A673 (cell line): ENCODE results near the gene MED14.

Source experiments
- EZH2 ChIP-seq: fragments of 200-600 bp; sonication (generic); IDR thresholded peaks from 2 replicates; pipeline ENCODE4 v1.6.1; 2017; ENCODE audit warnings: borderline replicate concordance, low read depth, mild to moderate bottlenecking, mixed read lengths, antibody characterized with exemption, low read length; ENCODE audit not compliant: poor library complexity, severe bottlenecking
- TF ChIP-seq, protein P1 (sequence below): fragments of 300-800, 200-600 bp; sonication (generic); conservative IDR thresholded peaks from 2 replicates; pipeline ENCODE4 v1.5.1; 2017; ENCODE audit warnings: low read depth, mild to moderate bottlenecking, antibody characterized with exemption, low read length, moderate library complexity, mixed read lengths

DNA sequence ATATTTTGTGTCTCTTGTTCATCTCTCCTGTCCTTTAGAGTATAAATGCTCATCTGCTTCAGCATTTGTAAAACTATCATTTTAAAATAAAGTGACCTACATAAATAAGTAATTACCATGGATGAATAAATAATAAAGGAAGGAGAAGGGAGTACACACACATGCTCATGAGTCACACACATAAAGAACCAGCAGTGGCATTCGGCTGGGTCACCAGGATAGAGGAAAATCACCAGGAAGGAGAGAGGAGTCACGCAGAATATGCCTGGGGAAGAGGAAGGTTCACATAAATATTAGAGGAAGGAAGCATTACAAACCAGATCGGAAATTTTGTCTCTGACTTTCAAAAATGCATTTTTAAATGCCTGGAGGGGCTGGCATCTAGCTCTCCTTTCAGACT is 38.5 kb upstream of the MED14 start:
- TF ChIP-seq, protein P1, sequence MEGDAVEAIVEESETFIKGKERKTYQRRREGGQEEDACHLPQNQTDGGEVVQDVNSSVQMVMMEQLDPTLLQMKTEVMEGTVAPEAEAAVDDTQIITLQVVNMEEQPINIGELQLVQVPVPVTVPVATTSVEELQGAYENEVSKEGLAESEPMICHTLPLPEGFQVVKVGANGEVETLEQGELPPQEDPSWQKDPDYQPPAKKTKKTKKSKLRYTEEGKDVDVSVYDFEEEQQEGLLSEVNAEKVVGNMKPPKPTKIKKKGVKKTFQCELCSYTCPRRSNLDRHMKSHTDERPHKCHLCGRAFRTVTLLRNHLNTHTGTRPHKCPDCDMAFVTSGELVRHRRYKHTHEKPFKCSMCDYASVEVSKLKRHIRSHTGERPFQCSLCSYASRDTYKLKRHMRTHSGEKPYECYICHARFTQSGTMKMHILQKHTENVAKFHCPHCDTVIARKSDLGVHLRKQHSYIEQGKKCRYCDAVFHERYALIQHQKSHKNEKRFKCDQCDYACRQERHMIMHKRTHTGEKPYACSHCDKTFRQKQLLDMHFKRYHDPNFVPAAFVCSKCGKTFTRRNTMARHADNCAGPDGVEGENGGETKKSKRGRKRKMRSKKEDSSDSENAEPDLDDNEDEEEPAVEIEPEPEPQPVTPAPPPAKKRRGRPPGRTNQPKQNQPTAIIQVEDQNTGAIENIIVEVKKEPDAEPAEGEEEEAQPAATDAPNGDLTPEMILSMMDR: no peak
- TF ChIP-seq EZH2: no peak
